Activated CD4-positive, alpha-beta T cell treated with anti-CD3 and anti-CD28 coated beads, Interleukin-2, amount 50 U/mL, for 16 hours (primary cell): ENCODE data around the gene RIPOR2.
"Not testable (repeated sequence)": the region's sequence is repeated elsewhere in the genome, so short reads cannot be mapped to it uniquely, and the experiment has no call there.

Source experiments
- DNase-seq: peaks from one replicate; pipeline ENCODE4 v3.0.0-alpha.2; 2020

Gene RIPOR2

GRCh38 chr6:24757611-24758010 is 178.1 kb downstream of the RIPOR2 start:
- no peak for DNase-seq

DNA sequence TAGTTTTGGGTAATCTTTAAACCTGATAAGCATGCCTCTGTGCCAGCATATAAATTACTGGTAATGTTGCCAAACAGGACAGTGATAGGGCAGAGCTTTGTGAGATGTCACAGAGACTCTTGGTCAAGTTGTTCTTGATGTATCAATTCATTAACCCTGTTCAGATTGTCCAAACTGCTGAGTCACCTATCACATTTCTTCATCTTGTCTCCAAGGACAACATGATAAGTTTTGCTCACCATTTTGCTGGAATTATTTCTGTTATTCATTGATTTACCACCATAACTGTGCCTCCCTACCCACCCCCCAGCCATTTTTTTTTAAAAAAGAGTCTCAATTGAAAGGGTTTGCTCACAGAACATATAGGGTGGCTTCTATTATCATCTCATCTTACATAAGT is 180.5 kb downstream of the RIPOR2 start:
- DNase-seq, result no peak

- DNase-seq, result not testable (repeated sequence)
Observed at GRCh38 chr6:24754378-24754777, 181.4 kb downstream of the RIPOR2 start.
